Dedifferentiated amniotic fluid mesenchymal stem cell (primary cell): ENCODE measurements around the gene TTYH3.

ENCODE experiments used
- DNase-seq: peaks from one replicate; pipeline ENCODE4 v3.0.0-alpha.2; 2016; ENCODE audit errors: extremely low spot score

The TTYH3 gene

GRCh38 chr7:2649139-2649838 is 17.5 kb downstream of the TTYH3 start:
- DNase-seq: no peak

- DNase-seq: no peak
These were observed 18.2 kb downstream of the TTYH3 start for GRCh38 chr7:2649991-2650390.

- DNase-seq: no peak
These were observed 18.7 kb downstream of the TTYH3 start for GRCh38 chr7:2650451-2650850.

GRCh38 chr7:2651336-2651735 is 19.6 kb downstream of the TTYH3 start:
- DNase-seq: no peak

GRCh38 chr7:2651847-2652735 is 20.3 kb downstream of the TTYH3 start:
- no peak for DNase-seq

GRCh38 chr7:2652736-2653060 is 20.9 kb downstream of the TTYH3 start:
- DNase-seq: no peak

GRCh38 chr7:2654059-2654458 is 22.3 kb downstream of the TTYH3 start:
- DNase-seq: no peak

- DNase-seq: no peak
These were observed 24.3 kb downstream of the TTYH3 start for GRCh38 chr7:2655870-2656614.

- no peak for DNase-seq
These were observed 25.4 kb downstream of the TTYH3 start for GRCh38 chr7:2657208-2657607.

GRCh38 chr7:2657920-2658671 is 26.3 kb downstream of the TTYH3 start:
- no peak for DNase-seq

- no peak for DNase-seq
These were observed 27.2 kb downstream of the TTYH3 start for GRCh38 chr7:2658941-2659340.

- DNase-seq: no peak
These were observed 28.0 kb downstream of the TTYH3 start for GRCh38 chr7:2659556-2660358.

GRCh38 chr7:2660359-2661095 is 28.7 kb downstream of the TTYH3 start:
- DNase-seq: no peak

- no peak for DNase-seq
These were observed 29.3 kb downstream of the TTYH3 start for GRCh38 chr7:2661096-2661449.

GRCh38 chr7:2661602-2662272 is 30.0 kb downstream of the TTYH3 start:
- no peak for DNase-seq

- no peak for DNase-seq
These were observed 30.7 kb downstream of the TTYH3 start for GRCh38 chr7:2662273-2663120.

GRCh38 chr7:2663121-2663886 is 31.5 kb downstream of the TTYH3 start:
- no peak for DNase-seq

- no peak for DNase-seq
These were observed 32.2 kb downstream of the TTYH3 start for GRCh38 chr7:2663960-2664359.
